Upper lobe of right lung (tissue), 1 donor: ENCODE results near the gene ZNF628. TPM values are rescaled to one million over a fixed set of nuclear protein-coding genes. Genes with fewer than 3 reads are reported as not detected.

Source experiments
- ATAC-seq: fragments of 200-7000 bp; cut with Tn5 transposase; one replicate; pipeline ENCODE4 v1.9.1; 2020; ENCODE audit warnings: mild to moderate bottlenecking, moderate library complexity
- DNase-seq: peaks from one replicate; pipeline ENCODE4 v3.0.0-alpha.2; 2020
- H3K27ac ChIP-seq: fragments of 200-600 bp; one replicate; pipeline ENCODE4 v1.8.0; 2022
- H3K27me3 ChIP-seq: fragments of 200-600 bp; one replicate; pipeline ENCODE4 v1.8.0; 2022; ENCODE audit warnings: mild to moderate bottlenecking
- H3K36me3 ChIP-seq: fragments of 200-600 bp; one replicate; pipeline ENCODE4 v1.8.0; 2022
- H3K4me1 ChIP-seq: fragments of 200-600 bp; one replicate; pipeline ENCODE4 v1.8.0; 2022
- H3K4me3 ChIP-seq: fragments of 200-600 bp; one replicate; pipeline ENCODE4 v1.8.0; 2022; ENCODE audit warnings: mild to moderate bottlenecking
- H3K9me3 ChIP-seq: fragments of 200-600 bp; one replicate; pipeline ENCODE4 v1.8.0; 2022
- intact Hi-C: fragments of 100-400 bp; cut with DNase I; formaldehyde crosslinking; loops from one replicate; pipeline ENCODE4 v1.11.0; 2022
- total RNA-seq: library from RNA; stranded (reverse); fragmentation: NEBNext Ultra II Directional; extraction: Animal tissue kit (Norgen Biotek cat#: 25700); gene quantifications from one replicate; pipeline ENCODE4 v1.2.1, GENCODE V29; 2021
- TF ChIP-seq, protein P1 (sequence below): fragments of 200-600 bp; IDR thresholded peaks from one replicate; pipeline ENCODE4 v1.8.0; 2022; ENCODE audit warnings: antibody characterized with exemption
- donor health status: DM: no; HTN: yes; CAD: no; lungs with severe emphysema.

Gene ZNF628
- total RNA-seq, 1 donor from 2014 or later = 10.2 TPM

DNA sequence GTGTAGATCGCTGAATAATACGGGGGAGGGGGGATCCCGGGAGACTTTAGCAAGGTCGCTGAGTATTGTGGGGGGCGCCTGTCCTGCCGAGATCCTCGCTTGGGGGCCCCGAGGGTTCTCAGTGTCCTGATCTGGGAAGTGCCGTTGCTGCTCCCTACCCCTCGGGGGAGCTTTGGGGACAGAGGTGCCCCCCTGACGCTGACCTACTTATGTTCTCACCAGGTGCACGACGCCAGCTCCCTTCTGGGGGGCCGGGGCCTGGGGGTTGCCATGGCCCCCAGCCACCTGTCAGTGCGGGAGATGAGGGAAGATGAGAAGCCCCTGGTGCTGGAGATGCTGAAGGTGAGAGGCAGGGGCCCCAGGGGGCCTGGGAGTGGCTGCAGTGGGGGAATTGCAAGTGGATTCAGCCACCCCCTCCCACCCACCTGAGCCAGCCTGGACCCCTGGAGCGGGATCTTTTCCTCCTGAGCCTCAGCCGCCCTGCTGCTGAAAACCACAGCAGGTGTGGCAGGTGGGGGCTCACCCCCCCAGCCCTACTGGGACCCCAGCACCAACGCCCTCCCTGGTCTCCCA, 9.1 kb downstream of the ZNF628 start:
- Histone ChIP-seq H3K27me3 (no peaks in the 10 kb centered on the region), H3K4me3 (peak overlapping the region; percentile 55), H3K27ac (peak overlapping the region; percentile 69), H3K36me3 (peaks cover 5% of the 10 kb centered on the region), H3K9me3 (no peaks in the 10 kb centered on the region), H3K4me1 (peaks cover 8% of the 10 kb centered on the region)
- TF ChIP-seq, protein P1, sequence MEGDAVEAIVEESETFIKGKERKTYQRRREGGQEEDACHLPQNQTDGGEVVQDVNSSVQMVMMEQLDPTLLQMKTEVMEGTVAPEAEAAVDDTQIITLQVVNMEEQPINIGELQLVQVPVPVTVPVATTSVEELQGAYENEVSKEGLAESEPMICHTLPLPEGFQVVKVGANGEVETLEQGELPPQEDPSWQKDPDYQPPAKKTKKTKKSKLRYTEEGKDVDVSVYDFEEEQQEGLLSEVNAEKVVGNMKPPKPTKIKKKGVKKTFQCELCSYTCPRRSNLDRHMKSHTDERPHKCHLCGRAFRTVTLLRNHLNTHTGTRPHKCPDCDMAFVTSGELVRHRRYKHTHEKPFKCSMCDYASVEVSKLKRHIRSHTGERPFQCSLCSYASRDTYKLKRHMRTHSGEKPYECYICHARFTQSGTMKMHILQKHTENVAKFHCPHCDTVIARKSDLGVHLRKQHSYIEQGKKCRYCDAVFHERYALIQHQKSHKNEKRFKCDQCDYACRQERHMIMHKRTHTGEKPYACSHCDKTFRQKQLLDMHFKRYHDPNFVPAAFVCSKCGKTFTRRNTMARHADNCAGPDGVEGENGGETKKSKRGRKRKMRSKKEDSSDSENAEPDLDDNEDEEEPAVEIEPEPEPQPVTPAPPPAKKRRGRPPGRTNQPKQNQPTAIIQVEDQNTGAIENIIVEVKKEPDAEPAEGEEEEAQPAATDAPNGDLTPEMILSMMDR = no peak
- DNase-seq (no peak), ATAC-seq (no peak)
- intact Hi-C loops = no loop called here

- intact Hi-C loops = no loop called here
- no peak overlapping the region for H3K4me3 ChIP-seq
- H3K4me1 ChIP-seq = peaks cover 8% of the 10 kb centered on the region
- no peak for ATAC-seq
- TF ChIP-seq, protein P1 = no peak
- H3K27me3 ChIP-seq = no peaks in the 10 kb centered on the region
- H3K36me3 ChIP-seq = peaks cover 5% of the 10 kb centered on the region
- peak overlapping the region; percentile 34 for H3K27ac ChIP-seq
- DNase-seq = no peak
- no peaks in the 10 kb centered on the region for H3K9me3 ChIP-seq
Measured at GRCh38 chr19:55486043-55486970, 9.9 kb downstream of the ZNF628 start.

DNA sequence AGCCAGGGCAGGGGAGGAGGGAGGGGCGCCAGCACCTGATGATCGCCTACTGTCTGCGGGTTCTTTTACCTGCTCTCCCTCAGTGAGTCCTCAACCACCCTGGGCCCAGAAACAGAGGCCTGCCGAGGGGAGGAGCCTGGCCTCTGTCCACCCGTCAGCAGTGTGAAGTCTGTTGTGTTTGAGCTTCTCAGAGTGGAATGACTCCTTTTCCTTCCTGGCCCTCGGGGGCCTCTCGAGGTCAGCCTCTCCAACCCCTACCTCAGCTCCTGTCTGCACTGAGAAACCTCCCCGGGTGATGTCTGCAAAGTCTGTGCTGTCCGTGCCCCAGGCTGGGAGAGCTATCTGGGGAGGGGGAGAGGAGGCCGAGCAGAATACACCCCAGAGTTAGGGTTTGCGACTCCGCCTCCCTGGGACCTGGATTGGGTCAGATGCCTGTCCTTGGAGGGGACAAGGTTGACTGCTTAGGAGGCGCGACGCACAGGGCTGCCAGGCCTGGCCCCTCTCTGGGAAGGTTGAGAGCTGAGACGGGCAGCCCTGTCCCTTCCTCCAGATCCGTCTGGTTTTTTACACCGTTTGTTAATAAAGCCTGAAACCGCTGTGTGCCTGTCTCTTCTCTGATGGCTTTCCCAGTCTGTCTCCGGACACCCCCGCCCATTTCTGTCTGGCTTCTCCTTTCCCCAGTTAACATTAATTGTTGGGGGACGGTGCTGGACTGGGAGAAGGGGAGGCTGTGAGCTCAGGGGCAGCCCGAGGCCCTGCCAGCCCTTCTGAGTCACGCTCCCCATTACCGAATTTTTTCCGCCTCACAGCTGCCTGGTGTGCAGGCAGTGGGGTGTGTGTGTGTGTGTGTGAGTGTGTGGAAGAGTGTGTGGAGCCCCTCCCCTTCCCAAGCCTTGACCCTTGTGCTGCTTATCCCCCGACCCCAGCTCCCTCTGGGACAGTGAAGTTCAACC, 10.8 kb downstream of the ZNF628 start:
- peak; percentile 7 for ATAC-seq
- H3K4me3 ChIP-seq = no peak overlapping the region
- TF ChIP-seq, protein P1 = no peak
- H3K36me3 ChIP-seq = peaks cover 5% of the 10 kb centered on the region
- intact Hi-C loops = no loop called here
- peak overlapping the region; percentile 34 for H3K27ac ChIP-seq
- H3K27me3 ChIP-seq = no peaks in the 10 kb centered on the region
- no peak for DNase-seq
- H3K9me3 ChIP-seq = no peaks in the 10 kb centered on the region
- H3K4me1 ChIP-seq = peaks cover 8% of the 10 kb centered on the region

DNA sequence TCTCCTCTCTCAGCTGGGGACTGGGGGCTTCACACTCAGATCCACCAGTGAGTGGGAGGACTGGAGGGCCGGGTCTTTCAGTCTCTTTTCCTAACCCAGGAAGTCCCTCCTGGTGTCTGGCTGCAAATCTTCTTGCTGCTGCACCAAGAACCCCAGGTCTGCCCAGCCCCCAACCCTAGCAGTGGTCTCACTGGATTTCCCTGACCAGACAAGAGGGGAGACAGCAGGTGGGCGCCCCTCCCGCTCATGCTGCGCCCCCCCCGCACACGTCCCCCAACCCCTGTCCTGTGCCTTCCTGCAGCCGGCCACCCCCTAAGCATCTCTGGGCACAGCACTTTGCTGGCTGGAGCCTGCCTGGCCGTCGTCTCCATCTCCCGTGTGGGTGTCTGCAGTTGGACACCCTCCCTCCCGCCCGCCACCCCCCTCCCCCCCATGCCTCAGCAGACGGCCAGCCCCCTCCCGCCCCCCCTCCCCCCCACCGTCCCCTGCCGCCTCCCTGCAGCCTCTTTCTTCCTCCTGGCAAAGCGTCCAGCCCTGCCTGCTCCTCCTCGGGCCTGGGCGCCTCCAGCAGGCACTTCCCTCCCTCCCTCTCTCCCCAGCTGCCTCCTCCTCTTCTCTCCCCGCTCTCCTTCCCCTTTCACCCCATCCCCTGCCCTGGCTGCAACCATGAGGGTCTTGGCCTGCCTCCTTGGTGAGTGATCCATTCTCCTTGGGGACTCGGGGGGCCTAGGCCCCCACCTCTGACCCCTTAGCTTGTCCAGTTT, 11.7 kb downstream of the ZNF628 start, which contains the start of gene SSC5D:
Gene SSC5D, plus strand, starts transcription at position 513 of the 764 bp plus-strand sequence. Its CDS starts 154 bp downstream, at position 667.
- no peaks in the 10 kb centered on the region for H3K9me3 ChIP-seq
- peaks cover 8% of the 10 kb centered on the region for H3K4me1 ChIP-seq
- DNase-seq (no peak), ATAC-seq (no peak)
- intact Hi-C loops = no loop called here
- TF ChIP-seq, protein P1 = no peak
- H3K36me3 ChIP-seq = no peaks in the 10 kb centered on the region
- no peak within 1 kb of the TSS for H3K4me3 ChIP-seq
- peak within 1 kb of the TSS; percentile 34 for H3K27ac ChIP-seq
- H3K27me3 ChIP-seq = peaks cover under 1% of the 10 kb centered on the region
